Measurements from ENCODE around the gene ERLEC1.
"Not testable (repeated sequence)": the region's sequence is repeated elsewhere in the genome, so short reads cannot be mapped to it uniquely, and the experiment has no call there.

The ERLEC1 gene

DNA sequence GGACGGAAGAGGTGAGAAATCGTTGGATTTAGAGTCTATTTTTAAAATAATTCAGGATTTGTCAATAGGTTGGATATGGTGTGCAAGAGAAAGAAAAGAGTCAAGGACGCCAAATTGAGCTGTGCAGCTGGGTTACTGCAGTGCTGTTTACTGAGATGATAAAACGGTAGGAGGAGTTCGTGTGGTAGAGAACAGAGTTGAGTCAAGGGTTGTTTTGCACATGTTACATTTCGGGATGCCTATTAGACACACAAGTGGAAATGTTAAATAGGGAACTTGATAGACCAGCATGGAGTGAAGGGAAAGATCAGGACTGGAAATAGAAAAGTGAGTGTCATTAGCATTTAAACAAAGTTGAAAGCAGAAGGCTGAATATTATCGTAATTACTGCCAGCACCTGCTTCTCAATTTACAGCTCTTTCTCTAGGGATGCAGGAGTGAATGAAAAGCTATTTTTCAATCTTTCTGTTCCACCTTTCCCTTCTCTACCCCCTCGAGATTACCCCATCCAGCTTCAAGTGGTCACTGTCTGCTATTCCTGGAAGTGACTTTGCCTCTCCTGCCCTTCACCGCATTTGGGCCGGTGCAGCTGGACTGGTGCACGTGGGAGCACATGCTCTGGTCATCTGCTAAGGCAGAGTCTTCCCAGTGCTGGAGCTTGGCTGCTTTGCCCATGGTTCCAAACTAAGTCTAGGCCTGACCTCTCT is 42.6 kb downstream of the ERLEC1 start:
- no peak for TF ChIP-seq GATA1 (IDR thresholded peaks at IDR 0.05; ENCODE audit: low read depth, low read length)
- TF ChIP-seq POLR2A (IDR thresholded peaks at IDR 0.05; ENCODE audit: low read length) = no peak
- no peak for DNase-seq

DNA sequence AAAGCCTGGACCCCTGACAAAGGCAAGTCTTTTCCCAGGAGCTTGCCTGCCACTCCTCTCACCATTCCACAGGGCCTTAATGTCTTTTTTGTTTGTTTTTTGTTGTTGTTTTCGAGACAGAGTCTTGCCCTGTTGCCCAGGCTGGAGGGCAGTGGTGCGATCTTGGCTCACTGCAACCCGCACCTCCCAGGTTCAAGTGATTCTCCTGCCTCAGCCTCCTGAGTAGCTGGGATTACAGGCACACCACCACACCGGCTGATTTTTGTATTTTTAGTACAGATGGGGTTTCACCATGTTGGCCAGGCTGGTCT is 43.1 kb downstream of the ERLEC1 start:
- DNase-seq = not testable (repeated sequence)

DNA sequence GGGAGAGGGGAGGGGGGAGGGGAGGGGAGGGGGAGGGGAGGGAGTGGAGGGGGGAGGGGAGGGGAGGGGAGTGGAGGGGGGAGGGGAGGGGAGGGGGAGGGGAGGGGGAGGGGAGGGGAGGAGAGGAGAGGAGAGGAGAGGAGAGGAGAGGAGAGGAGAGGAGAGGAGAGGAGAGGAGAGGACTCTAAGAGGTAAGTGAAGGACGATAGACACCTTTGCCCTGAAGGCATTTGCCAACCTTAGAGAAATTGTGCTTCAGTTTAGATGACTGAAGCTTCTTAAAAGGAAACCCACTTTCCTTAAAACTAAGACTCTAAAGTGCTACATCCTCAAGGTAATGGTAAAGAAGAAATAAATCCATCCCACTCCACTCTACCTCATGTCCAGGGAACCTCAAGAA is 53.7 kb downstream of the ERLEC1 start:
- no peak for TF ChIP-seq POLR2A (IDR thresholded peaks at IDR 0.05; ENCODE audit: low read length)
- no peak for TF ChIP-seq GATA1 (IDR thresholded peaks at IDR 0.05; ENCODE audit: low read depth, low read length)
- no peak for DNase-seq

DNA sequence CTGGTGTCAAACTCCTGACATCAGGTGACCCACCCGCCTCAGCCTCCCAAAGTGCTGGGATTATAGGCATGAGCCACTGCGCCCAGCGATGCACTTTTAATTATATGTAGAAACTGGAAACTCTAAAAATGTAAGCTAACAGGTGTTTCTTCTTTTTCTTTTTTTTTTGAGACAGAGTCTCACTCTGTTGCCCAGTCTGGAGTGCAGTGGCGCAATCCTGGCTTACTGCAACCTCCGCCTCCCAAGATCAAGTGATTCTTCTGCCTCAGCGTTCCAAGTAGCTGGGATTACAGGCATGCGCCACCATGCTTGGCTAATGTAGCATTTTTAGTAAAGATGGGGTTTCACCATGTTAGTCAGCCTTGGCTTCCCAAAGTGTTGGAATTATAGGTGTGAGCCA is 54.8 kb downstream of the ERLEC1 start:
- DNase-seq = not testable (repeated sequence)

DNA sequence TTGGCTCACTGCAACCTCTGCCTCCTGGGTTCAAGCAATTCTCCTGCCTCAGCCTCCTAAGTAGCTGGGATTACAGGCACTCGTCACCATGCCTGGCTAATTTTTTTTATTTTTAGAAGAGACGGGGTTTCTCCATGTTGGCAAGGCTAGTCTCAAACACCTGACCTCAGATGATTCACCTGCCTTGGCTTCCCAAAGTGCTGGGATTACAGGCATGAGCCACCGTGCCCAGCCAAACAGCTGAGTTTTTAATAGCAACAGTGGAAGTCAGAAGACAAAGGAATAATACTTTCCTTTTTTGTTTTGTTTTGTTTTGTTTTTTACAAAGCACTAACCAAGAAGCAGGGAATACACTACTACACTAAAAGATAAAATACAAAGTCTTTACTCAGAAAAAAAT is 56.0 kb downstream of the ERLEC1 start:
- TF ChIP-seq GATA1 (IDR thresholded peaks at IDR 0.05; ENCODE audit: low read depth, low read length) = no peak
- no peak for TF ChIP-seq POLR2A (IDR thresholded peaks at IDR 0.05; ENCODE audit: low read length)
- no peak for DNase-seq

DNA sequence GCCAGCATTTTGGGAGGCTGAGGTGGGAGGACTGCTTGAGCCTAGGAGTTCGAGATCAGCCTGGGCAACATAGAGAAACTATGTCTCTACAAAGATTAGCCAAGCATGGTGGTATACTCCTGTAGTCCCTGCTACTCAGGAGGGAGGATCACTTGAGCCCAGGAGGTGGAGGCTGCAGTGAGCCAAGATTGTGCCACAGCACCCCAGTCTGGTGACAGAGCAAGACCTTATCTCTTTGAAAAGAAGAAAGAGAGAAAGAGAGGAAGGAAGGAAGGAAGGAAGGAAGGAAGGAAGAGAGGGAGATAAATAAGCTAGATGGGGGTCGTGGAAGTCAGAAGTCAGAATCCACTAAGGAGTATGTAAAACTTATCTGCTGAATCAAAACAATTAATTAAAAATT is 56.8 kb downstream of the ERLEC1 start:
- TF ChIP-seq GATA1 (IDR thresholded peaks at IDR 0.05; ENCODE audit: low read depth, low read length) = no peak
- no peak for TF ChIP-seq POLR2A (IDR thresholded peaks at IDR 0.05; ENCODE audit: low read length)
- DNase-seq = no peak

DNA sequence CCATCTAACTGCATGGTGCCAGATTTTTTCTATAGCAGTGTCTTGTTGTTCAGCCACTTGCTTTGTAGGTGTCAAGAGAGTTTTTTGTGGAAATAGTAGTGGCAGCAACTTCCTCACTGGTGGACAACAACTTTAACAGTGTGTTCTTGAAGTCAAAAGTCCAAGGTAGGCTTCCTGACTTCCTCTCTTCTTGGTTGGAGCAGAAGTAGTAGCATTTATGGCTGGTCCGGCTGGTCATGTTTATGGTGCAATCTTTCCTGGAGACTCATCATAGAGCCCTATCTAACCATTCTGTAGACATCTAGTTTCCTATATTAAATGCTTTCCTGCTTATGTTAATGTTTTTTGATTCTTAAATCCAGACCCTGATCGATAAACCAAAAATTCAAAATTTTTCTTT is 61.2 kb downstream of the ERLEC1 start:
- TF ChIP-seq GATA1 (IDR thresholded peaks at IDR 0.05; ENCODE audit: low read depth, low read length) = no peak
- TF ChIP-seq POLR2A (IDR thresholded peaks at IDR 0.05; ENCODE audit: low read length) = no peak
- DNase-seq = no peak

DNA sequence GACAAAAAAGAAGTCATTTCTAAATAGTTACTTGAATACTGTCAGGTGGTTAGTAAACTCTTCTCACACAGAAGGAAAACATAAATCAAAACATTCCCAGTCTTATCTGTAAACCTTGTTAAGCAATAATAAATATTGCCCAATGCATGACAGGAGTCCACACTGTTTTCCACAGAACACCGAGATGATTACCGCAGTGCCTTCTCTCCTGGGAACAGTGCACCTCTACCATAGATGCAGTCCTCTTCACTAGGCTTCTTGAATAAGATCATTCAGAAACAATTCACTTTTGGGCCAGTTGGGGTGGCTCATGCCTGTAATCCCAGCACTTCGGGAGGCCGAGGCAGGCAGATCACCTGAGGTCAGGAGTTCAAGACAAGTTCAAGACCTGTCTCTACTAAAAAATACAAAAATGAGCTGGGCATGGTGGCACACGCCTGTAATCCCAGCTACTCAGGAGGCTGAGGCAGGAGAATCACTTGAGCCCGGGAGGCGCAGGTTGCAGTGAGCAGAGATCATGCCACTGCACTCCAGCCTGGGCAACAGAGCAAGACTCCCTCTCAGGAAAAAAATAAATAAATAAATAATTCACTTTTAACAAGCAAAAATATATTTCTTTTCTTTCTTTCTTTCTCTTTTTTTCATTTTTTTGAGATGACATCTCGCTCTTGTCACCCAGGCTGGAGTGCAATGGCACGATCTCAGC is 64.4 kb downstream of the ERLEC1 start:
- not testable (repeated sequence) for DNase-seq

DNA sequence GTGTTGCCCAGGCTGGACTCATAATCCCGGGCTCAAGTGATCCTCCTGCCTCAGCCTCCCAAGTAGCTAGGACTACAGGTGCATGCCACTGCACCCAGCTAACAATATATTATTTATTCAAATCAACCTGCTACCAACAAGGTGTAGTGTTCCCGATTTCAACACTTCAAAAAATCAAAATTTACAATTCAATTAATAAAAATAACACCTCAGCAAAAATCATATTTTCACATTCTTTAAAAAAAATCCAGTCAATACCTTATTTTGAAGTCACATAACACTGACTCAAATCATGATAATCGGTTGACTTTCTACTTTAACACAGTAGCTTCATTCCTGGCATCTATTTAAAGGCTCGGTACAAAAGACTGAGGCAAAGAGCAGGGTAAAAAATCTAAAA is 65.7 kb downstream of the ERLEC1 start:
- no peak for DNase-seq
- TF ChIP-seq GATA1 (IDR thresholded peaks at IDR 0.05; ENCODE audit: low read depth, low read length) (no peak), POLR2A (IDR thresholded peaks at IDR 0.05; ENCODE audit: low read length) (no peak)

DNA sequence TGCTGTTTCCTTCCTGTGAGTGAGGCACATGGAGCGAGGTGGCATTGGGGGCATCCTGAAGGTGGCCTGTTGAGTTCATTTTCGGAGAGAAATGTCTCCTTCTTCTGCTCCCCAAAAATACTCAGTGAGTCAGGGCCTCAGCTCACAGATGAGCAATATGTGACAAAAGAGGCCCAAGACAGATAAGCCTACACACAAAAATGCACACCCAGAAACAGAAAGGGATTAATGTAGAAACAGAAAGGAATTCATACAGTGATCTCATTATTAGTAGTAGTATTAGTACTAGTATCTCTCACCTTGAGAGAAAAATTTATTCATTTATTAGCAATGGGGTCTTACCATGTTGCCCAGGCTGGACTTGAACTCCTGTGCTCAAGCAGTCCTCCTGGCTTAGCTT is 67.8 kb downstream of the ERLEC1 start:
- TF ChIP-seq GATA1 (IDR thresholded peaks at IDR 0.05; ENCODE audit: low read depth, low read length) (no peak), POLR2A (IDR thresholded peaks at IDR 0.05; ENCODE audit: low read length) (no peak)
- no peak for DNase-seq

DNA sequence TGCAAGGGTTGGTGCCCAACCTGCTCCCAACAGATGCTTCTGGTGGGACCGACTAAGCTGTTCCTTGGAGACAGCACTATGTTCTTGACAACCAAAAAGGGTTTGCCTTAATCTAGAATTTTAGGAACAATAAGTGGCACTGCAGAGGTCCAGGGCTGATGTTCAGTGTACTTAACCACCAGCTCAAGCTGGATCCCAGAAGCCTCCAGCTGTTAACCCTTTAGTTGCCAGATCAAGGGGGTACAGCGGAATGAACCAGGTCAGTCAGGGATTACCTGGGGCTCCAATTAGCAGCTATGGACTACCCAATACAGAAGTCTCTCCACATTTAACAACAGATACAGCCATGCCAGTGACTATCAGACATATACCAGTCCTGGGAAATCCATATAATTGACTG is 69.4 kb downstream of the ERLEC1 start:
- TF ChIP-seq POLR2A (IDR thresholded peaks at IDR 0.05; ENCODE audit: low read length) (no peak), GATA1 (IDR thresholded peaks at IDR 0.05; ENCODE audit: low read depth, low read length) (no peak)
- no peak for DNase-seq

DNA sequence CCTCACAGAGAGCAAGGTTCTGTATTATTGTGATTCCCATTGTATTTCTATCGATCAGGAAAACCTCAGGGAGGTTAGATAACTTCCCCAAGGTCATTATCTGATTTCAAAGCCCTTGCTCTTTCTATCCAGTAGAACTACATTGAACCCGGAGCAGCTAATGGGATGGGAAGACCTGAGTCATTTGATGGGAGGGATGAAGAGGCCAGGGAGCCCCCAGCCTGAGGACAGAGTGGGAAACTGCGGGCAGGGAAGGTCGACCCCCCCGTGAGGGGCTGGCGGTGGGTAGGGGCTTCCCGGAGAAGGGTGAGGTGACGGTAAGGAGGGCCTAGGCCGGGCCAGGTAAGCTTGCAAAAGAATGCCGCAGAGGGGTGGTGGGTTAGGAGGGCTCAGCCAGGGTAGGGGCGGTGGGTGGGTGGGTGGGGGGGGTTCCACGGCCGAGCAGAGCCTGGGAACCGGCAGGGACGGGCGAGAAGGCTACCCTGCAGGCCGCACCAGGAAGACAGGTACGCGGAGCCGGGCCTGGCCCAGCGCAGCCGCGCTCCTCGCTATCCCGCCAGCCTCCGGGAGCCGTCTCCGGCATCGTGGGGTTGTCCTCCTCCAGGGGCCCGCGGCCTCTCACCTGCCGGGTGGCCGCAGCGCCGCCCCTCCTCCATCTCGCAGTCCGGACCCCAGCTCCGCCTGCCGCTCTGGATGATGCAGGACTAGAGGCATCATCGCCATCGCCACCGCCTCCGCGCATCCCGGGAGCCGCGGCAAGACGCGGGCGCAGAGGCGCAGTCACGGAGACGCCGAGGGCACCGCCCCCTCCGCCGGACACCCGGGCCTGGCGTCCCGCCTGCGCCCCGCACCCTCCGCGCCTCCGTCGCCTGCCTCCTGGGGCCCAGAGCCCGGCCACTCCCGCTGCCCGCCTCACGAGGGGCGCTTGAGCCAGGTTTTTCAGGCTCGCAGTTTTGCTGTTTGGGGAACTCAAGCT is 72.7 kb downstream of the ERLEC1 start, which contains the start of gene GPR75:
GPR75 (minus strand) TSS at position 762 of the 976 bp plus-strand sequence. CDS start 5,211 bp downstream, outside the sequence.
- TF ChIP-seq GATA1 (IDR thresholded peaks at IDR 0.05; ENCODE audit: low read depth, low read length) (no peak), POLR2A (IDR thresholded peaks at IDR 0.05; ENCODE audit: low read length) (no peak)
- no peak for DNase-seq

DNA sequence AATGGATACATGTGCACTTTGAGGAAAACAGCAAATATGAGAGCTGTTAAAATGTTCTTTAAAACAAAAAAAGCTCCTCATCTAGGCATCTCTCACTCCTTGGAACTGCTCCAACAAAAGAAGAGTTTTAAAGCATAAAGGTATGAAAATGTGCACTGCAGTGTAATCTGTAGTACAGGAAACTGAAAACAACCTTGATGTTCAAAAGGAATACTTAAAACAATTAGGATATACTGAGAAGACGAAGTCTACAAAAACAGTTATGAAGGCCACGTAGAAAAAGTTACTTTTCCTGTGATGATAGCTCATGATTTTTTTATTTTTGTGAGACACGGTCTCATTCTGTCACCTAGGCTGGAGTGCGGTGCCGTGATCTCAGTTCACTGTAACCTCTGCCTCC is 75.0 kb downstream of the ERLEC1 start:
- DNase-seq = no peak
- TF ChIP-seq POLR2A (IDR thresholded peaks at IDR 0.05; ENCODE audit: low read length) (no peak), GATA1 (IDR thresholded peaks at IDR 0.05; ENCODE audit: low read depth, low read length) (no peak)

DNA sequence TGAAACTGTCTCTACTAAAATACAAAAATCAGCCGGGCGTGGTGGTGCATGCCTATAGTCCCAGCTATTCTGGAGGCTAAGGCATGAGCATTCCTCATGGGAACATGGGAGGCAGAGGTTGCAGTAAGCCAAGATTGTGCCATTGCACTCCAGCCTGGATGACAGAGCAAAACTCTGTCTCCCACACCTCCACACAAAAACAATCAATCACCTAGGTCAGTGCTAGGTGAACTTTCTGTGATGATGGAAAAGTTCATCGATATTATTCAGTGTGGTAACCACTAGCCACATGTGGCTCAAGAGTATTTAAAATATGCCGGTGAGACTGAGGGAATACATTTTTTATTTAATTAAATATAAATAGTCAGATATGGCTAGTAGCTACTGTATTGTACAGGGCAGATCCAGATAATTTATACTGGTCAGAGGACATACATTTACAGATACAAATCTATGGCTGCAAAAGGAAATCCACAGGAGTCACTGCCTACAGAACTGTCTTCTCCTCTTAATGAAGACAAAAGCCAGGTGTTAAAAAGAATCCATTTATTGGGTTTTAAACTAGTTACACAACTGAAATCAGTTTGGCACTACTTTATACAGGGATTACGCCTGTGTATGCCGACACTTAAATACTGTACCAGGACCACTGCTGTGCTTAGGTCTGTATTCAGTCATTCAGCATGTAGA is 76.8 kb downstream of the ERLEC1 start:
- TF ChIP-seq POLR2A (IDR thresholded peaks at IDR 0.05; ENCODE audit: low read length) (no peak), GATA1 (IDR thresholded peaks at IDR 0.05; ENCODE audit: low read depth, low read length) (no peak)

More for the DNA sequence above, 76.8 kb downstream of the ERLEC1 start:
- DNase-seq = no peak

Measured in erythroblast (primary cell).